HuH-7.5 (cell line): Measurements from ENCODE around the gene SLC22A31.

Experiments
- DNase-seq: peaks from one replicate; pipeline ENCODE4 v3.0.0; 2011; ENCODE audit warnings: low spot score

SLC22A31 gene

DNA sequence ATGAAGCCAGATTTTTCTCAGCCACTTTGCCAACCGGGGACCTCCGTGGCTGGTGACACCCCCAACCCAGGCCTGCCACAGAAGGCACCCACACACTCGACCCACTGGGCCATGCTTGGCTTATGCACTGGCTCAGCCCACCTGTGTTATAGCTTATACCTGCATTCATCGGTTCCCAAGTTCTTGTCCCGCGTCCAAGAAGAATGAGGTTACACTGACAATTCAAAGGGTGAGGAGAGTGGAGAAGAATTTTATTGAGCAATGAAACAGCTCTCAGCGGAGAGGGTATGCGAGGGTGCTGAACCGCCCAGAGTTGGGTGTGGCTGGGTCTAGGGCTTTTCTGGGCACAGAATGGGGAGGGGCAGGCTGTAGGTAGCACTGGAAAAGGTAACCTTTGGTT, 51.0 kb downstream of the SLC22A31 start:
- no peak for DNase-seq

DNA sequence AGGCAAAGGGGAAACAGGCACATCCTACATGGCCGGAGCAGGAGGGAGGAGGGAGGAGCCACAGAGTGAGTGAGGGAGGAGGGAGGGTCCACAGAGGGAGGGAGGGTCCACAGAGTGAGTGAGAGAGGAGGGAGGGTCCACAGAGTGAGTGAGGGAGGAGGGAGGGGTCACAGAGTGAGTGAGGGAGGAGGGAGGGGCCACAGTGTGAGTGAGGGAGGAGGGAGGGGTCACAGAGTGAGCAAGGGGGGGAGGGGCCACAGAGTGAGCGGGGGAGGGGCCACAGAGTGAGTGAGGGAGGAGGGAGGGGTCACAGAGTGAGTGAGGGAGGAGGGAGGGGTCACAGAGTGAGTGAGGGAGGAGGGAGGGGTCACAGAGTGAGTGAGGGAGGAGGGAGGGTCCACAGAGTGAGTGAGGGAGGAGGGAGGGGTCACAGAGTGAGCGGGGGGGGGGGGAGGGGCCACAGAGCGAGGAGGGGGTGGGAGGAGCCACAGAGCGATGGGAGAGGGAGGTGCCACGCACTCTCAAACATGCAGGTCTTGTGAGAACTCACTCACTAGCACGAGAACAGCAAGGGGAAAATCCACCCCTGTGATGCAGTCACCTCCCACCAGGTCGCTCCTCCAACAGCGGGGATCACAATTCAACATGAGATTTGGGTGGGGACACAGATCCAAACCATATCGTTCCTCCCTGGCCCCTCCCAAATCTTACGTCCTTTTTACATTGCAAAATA, 53.1 kb downstream of the SLC22A31 start:
- DNase-seq, result no peak

DNA sequence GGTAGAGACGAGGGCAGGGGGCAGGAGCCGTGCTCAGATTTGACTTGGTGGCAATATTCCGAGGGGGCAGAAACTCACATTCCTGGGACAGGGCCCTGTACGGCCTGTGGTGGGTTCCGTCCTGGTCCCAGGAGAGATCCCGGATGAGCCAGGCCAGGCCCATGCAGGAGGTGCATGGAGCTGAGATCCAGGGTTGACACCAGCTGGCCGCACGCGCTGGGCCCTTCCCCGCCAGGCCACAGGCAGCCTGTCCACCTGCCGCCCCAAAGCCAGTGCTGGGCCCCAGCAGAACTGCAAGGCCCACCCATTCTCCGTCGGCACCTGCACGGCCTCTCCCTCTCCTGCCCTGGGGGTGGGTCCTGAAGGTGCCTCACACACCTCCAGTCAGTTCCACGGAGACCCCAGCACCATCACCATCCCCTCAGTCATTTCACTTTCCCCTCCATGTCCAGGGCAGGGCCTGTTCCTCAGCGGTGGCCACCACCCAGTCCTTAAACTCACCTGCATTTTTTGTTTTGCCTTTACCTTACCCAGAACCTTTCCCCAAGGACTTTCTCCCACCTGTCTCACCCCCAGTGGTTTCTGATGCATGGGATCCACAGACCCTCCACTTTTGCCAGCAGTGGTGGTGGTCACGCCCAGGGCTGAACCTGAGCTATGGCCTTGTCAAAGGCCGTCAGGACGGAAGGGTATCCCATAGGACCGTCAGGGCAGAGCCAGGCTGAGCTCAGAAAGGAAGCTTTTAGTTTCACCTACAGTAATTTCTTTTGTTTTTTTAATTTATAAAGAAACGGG, 53.9 kb downstream of the SLC22A31 start:
- DNase-seq, result no peak
